SK-N-MC (cell line): ENCODE data around the gene PLEK.

Source experiments
- DNase-seq: peaks from one replicate; pipeline ENCODE4 v3.0.0-alpha.2; 2011; ENCODE audit warnings: low read depth, low spot score
- H3K27ac ChIP-seq: fragments of 200-600 bp; sonication (generic); 2 replicates; pipeline ENCODE4 v1.5.1; 2016; ENCODE audit warnings: mixed run types
- H3K36me3 ChIP-seq: fragments of 200-600 bp; sonication (generic); 2 replicates; pipeline ENCODE4 v1.6.1; 2017; ENCODE audit warnings: antibody characterized with exemption, low read length, mixed read lengths; ENCODE audit not compliant: insufficient read depth
- H3K4me3 ChIP-seq: fragments of 200-600 bp; sonication (generic); 2 replicates; pipeline ENCODE4 v1.5.1; 2016
- H3K9ac ChIP-seq: fragments of 200-600 bp; sonication (generic); 2 replicates; pipeline ENCODE4 v1.8.0; 2017; ENCODE audit warnings: mixed run types, mixed read lengths; ENCODE audit not compliant: insufficient read length
- H3K9me3 ChIP-seq: fragments of 200-600 bp; sonication (generic); 2 replicates; pipeline ENCODE4 v1.6.1; 2017; ENCODE audit warnings: low read depth, mild to moderate bottlenecking, antibody characterized with exemption, low read length, moderate library complexity, mixed read lengths
- EZH2 ChIP-seq: fragments of 200-600 bp; sonication (generic); IDR thresholded peaks from one replicate; pipeline ENCODE4 v1.6.1; 2017; ENCODE audit warnings: antibody characterized with exemption
- FOXP2 ChIP-seq: optimal IDR thresholded peaks from 2 replicates; pipeline ENCODE3; 2011; ENCODE audit warnings: mild to moderate bottlenecking, moderate library complexity; ENCODE audit not compliant: insufficient read depth; ENCODE audit errors: extremely low read length, control extremely low read depth
- POLR2AphosphoS5 ChIP-seq: IDR thresholded peaks from 2 replicates; pipeline ENCODE4 v1.6.1; 2012; ENCODE audit warnings: mild to moderate bottlenecking, low read depth, low read length, borderline replicate concordance

PLEK gene, protein sequence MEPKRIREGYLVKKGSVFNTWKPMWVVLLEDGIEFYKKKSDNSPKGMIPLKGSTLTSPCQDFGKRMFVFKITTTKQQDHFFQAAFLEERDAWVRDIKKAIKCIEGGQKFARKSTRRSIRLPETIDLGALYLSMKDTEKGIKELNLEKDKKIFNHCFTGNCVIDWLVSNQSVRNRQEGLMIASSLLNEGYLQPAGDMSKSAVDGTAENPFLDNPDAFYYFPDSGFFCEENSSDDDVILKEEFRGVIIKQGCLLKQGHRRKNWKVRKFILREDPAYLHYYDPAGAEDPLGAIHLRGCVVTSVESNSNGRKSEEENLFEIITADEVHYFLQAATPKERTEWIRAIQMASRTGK

GRCh38 chr2:68365087-68365486 is at the start of gene PLEK:
Gene PLEK, plus strand, starts transcription at chr2:68365282. Its CDS starts 70 bp downstream, at chr2:68365352.
- Histone ChIP-seq H3K4me3 (no peak within 1 kb of the TSS), H3K27ac (no peak within 1 kb of the TSS), H3K9me3 (no peaks in the 10 kb centered on the region), H3K36me3 (no peaks in the 10 kb centered on the region), H3K9ac (no peak within 1 kb of the TSS)
- TF ChIP-seq FOXP2 (no peak), POLR2AphosphoS5 (no peak), EZH2 (no peak)
- no peak for DNase-seq

DNA sequence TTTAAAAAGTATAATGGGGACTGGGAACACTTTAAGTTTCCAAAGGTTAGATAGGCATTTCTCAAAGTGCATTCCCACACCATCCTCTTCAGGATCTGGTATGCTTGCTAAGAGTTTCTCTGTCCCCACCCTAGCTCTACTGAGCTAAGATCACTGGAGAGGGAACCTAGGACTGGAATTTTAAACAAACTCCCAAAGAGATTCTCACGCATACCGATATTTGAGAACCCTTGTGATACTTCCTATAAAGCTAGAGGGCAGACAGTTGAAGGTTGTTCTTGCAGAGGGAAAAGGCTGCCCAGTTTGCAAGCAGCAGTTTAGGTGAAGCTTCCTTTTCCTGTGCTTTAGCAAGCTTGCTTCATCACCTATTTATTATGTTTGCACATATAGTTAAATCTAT is 49.0 kb upstream of the PLEK start:
- no peak overlapping the region for H3K4me3 ChIP-seq
- no peaks in the 10 kb centered on the region for H3K36me3 ChIP-seq
- no peak overlapping the region for H3K9ac ChIP-seq
- H3K27ac ChIP-seq: no peak overlapping the region
- H3K9me3 ChIP-seq: no peaks in the 10 kb centered on the region; the same call in 1 of the 2 replicates
- no peak for TF ChIP-seq POLR2AphosphoS5
- no peak for TF ChIP-seq EZH2
- no peak for TF ChIP-seq FOXP2
- DNase-seq: no peak

GRCh38 chr2:68317971-68318913 is 46.8 kb upstream of the PLEK start:
- TF ChIP-seq EZH2 (no peak), POLR2AphosphoS5 (no peak), FOXP2 (no peak)
- H3K9me3 ChIP-seq: no peaks in the 10 kb centered on the region; the same call in 1 of the 2 replicates
- H3K27ac ChIP-seq: no peak overlapping the region
- H3K9ac ChIP-seq: peak overlapping the region; percentile 66
- no peaks in the 10 kb centered on the region for H3K36me3 ChIP-seq
- H3K4me3 ChIP-seq: peak overlapping the region; percentile 85; the same call in 1 of the 2 replicates
- no peak for DNase-seq

DNA sequence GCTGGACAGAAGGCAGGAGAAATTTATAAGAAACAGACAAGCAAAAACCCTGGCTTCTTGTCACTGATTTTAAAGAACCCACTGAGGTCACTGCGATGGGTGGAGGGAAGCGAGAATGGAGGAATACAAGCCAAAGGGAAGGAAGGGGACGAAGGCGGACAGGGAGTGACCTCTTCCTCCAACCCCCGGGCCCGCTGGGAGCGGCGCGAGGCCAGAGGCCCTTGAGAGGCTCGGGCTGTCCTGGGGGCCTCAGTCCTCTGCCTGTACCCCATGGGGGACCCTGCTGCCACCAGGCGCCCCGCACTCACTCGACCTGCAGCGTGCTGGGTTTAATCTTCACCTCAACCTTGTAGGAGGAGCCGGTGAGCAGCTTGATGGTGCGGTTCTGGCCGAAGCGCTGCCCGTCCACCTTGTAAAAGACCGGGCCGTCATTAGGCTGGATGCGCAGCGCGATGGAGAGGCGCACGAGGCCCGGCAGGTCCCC is 46.1 kb upstream of the PLEK start:
- DNase-seq: no peak
- no peaks in the 10 kb centered on the region; the same call in 1 of the 2 replicates for H3K9me3 ChIP-seq
- peak overlapping the region; percentile 66 for H3K9ac ChIP-seq
- H3K27ac ChIP-seq: no peak overlapping the region
- H3K4me3 ChIP-seq: peak overlapping the region; percentile 85
- TF ChIP-seq POLR2AphosphoS5: no peak
- TF ChIP-seq FOXP2: no peak
- no peak for TF ChIP-seq EZH2
- H3K36me3 ChIP-seq: no peaks in the 10 kb centered on the region

- no peak within 1 kb of the TSS for H3K27ac ChIP-seq
Observed at GRCh38 chr2:68319398-68320117, 45.5 kb upstream of the PLEK start, which contains the start of gene CNRIP1. Gene CNRIP1, minus strand, starts transcription at chr2:68319949. Its CDS starts 549 bp downstream, at chr2:68319400.

GRCh38 chr2:68320118-68320641 is 44.9 kb upstream of the PLEK start:
- H3K27ac ChIP-seq: no peak overlapping the region

More at GRCh38 chr2:68319398-68320117, 45.5 kb upstream of the PLEK start, which contains the start of gene CNRIP1:
- H3K4me3 ChIP-seq: peak within 1 kb of the TSS; percentile 85
- no peaks in the 10 kb centered on the region; the same call in 1 of the 2 replicates for H3K9me3 ChIP-seq
- DNase-seq: no peak
- TF ChIP-seq FOXP2: peak; percentile 14
- no peak for TF ChIP-seq EZH2
- TF ChIP-seq POLR2AphosphoS5: no peak
- H3K36me3 ChIP-seq: no peaks in the 10 kb centered on the region
- peak within 1 kb of the TSS; percentile 66 for H3K9ac ChIP-seq

GRCh38 chr2:68325056-68325455 is 40.0 kb upstream of the PLEK start:
- Histone ChIP-seq H3K9ac (no peak overlapping the region), H3K36me3 (no peaks in the 10 kb centered on the region), H3K27ac (no peak overlapping the region), H3K4me3 (no peak overlapping the region), H3K9me3 (no peaks in the 10 kb centered on the region)
- TF ChIP-seq EZH2 (no peak), POLR2AphosphoS5 (no peak), FOXP2 (no peak)
- no peak for DNase-seq

More at GRCh38 chr2:68320118-68320641, 44.9 kb upstream of the PLEK start:
- Histone ChIP-seq H3K9me3 (no peaks in the 10 kb centered on the region), H3K9ac (peak overlapping the region; percentile 66), H3K4me3 (peak overlapping the region; percentile 85), H3K36me3 (no peaks in the 10 kb centered on the region)
- TF ChIP-seq EZH2 (no peak), FOXP2 (no peak)
- DNase-seq: no peak
